ENCODE data around the gene SH3GL1. TPM values are rescaled to one million over a fixed set of nuclear protein-coding genes. Genes with fewer than 3 reads are reported as not detected.

The SH3GL1 gene
- polyA plus RNA-seq, 1 donor (not counting 4 experiments of a cell fraction or from before 2014, with no cell fraction given): 47.4 TPM

GRCh38 chr19:4378886-4379285 is 21.5 kb downstream of the SH3GL1 start:
- peaks cover 6 to 7% of the 10 kb centered on the region in 2 experiments for H3K36me3 ChIP-seq (ENCODE audit: control insufficient read depth in 2 of 2, extremely low read depth in 1 of 2, insufficient read depth in 2 of 2, low read length in 2 of 2)
- H3K9me3 ChIP-seq (ENCODE audit: control insufficient read depth, low read depth, low read length): no peaks in the 10 kb centered on the region
- TF ChIP-seq EZH2 (IDR thresholded peaks at IDR 0.05; ENCODE audit: low read length) (no peak), CTCF (optimal IDR thresholded peaks at IDR 0.05 in 1 of 3, IDR thresholded peaks at IDR 0.05 in 1 of 3, conservative IDR thresholded peaks at IDR 0.05 in 1 of 3; ENCODE audit: extremely low read depth in 1 of 3, insufficient read depth in 2 of 3, low read length in 3 of 3) (no peak)
- H3K4me2 ChIP-seq (ENCODE audit: control insufficient read depth, extremely low read depth, insufficient read depth, low read depth, low read length): peak overlapping the region; percentile 43
- FAIRE-seq (no peak), DNase-seq (ENCODE audit: low read depth, low spot score) (no peak)
- dilution Hi-C loops (cut with MboI; ENCODE audit: extremely low pct_ligation_motif_present, low sequenced_read_pairs): no loop called here
- peak overlapping the region in 1 of 3 experiments; percentile 24 for H3K4me3 ChIP-seq (ENCODE audit: control insufficient read depth in 2 of 3, extremely low read depth in 1 of 3, insufficient read depth in 2 of 3, low read depth in 1 of 3, low read length in 3 of 3)
- H3K4me1 ChIP-seq (ENCODE audit: control insufficient read depth, extremely low read depth, insufficient read depth, low read length): peaks cover 79% of the 10 kb centered on the region
- H3K9ac ChIP-seq (ENCODE audit: control insufficient read depth, extremely low read depth, insufficient read depth, low read length): peak overlapping the region; percentile 33
- H2AFZ ChIP-seq (ENCODE audit: control insufficient read depth, low read length): no peak overlapping the region
- no peaks in the 10 kb centered on the region for H3K27me3 ChIP-seq (ENCODE audit: control insufficient read depth, extremely low read depth, insufficient read depth, low read length)
- H3K9me1 ChIP-seq (ENCODE audit: control insufficient read depth, extremely low read depth, insufficient read depth, low read length): peaks cover 11% of the 10 kb centered on the region
- peaks cover 20% of the 10 kb centered on the region for H4K20me1 ChIP-seq (ENCODE audit: control insufficient read depth, extremely low read depth, insufficient read depth, low read length)
- peak overlapping the region; percentile 78 for H3K27ac ChIP-seq (ENCODE audit: control insufficient read depth, insufficient read depth, low read length)
- H3K79me2 ChIP-seq (ENCODE audit: control insufficient read depth, insufficient read depth, low read length): peaks cover 60% of the 10 kb centered on the region

GRCh38 chr19:4376991-4377781 is 23.2 kb downstream of the SH3GL1 start:
- Histone ChIP-seq H3K4me1 (ENCODE audit: control insufficient read depth, extremely low read depth, insufficient read depth, low read length) (peaks cover 77% of the 10 kb centered on the region), H3K4me3 (ENCODE audit: control insufficient read depth in 2 of 3, extremely low read depth in 1 of 3, insufficient read depth in 2 of 3, low read depth in 1 of 3, low read length in 3 of 3) (no peak overlapping the region)

More at GRCh38 chr19:4376991-4377781, 23.2 kb downstream of the SH3GL1 start:
- H3K9me3 ChIP-seq (ENCODE audit: control insufficient read depth, low read depth, low read length): no peaks in the 10 kb centered on the region
- peak overlapping the region; percentile 39 for H3K27ac ChIP-seq (ENCODE audit: control insufficient read depth, insufficient read depth, low read length)
- H3K9me1 ChIP-seq (ENCODE audit: control insufficient read depth, extremely low read depth, insufficient read depth, low read length): peaks cover 11% of the 10 kb centered on the region
- no peak for DNase-seq (ENCODE audit: low read depth, low spot score)
- H3K79me2 ChIP-seq (ENCODE audit: control insufficient read depth, insufficient read depth, low read length): peaks cover 64% of the 10 kb centered on the region
- peak overlapping the region; percentile 78 for H3K4me2 ChIP-seq (ENCODE audit: control insufficient read depth, extremely low read depth, insufficient read depth, low read depth, low read length)
- H2AFZ ChIP-seq (ENCODE audit: control insufficient read depth, low read length): no peak overlapping the region
- H3K27me3 ChIP-seq (ENCODE audit: control insufficient read depth, extremely low read depth, insufficient read depth, low read length): no peaks in the 10 kb centered on the region
- dilution Hi-C loops (cut with MboI; ENCODE audit: extremely low pct_ligation_motif_present, low sequenced_read_pairs): no loop called here
- peak; percentile 76 for FAIRE-seq
- peak overlapping the region; percentile 77 for H3K9ac ChIP-seq (ENCODE audit: control insufficient read depth, extremely low read depth, insufficient read depth, low read length)
- TF ChIP-seq EZH2 (IDR thresholded peaks at IDR 0.05; ENCODE audit: low read length): no peak
- TF ChIP-seq CTCF (optimal IDR thresholded peaks at IDR 0.05 in 1 of 3, IDR thresholded peaks at IDR 0.05 in 1 of 3, conservative IDR thresholded peaks at IDR 0.05 in 1 of 3; ENCODE audit: extremely low read depth in 1 of 3, insufficient read depth in 2 of 3, low read length in 3 of 3): no peak
- H4K20me1 ChIP-seq (ENCODE audit: control insufficient read depth, extremely low read depth, insufficient read depth, low read length): peaks cover 20% of the 10 kb centered on the region
- no peaks in the 10 kb centered on the region for H3K36me3 ChIP-seq (ENCODE audit: control insufficient read depth in 2 of 2, extremely low read depth in 1 of 2, insufficient read depth in 2 of 2, low read length in 2 of 2)

Data from keratinocyte (primary cell).